TTC549 (cell line): ENCODE measurements around the gene MEX3D.

Experiments used
- FAIRE-seq: peaks from 2 replicates; lab custom pipeline; 2012; peaks lifted over from hg19 to GRCh38; lab: Jason Lieb, UNC

The MEX3D gene

GRCh38 chr19:1516395-1516753, 51.8 kb downstream of the MEX3D start:
- FAIRE-seq, result no peak

GRCh38 chr19:1514986-1515721, 53.0 kb downstream of the MEX3D start:
- no peak for FAIRE-seq

GRCh38 chr19:1514295-1514661, 53.8 kb downstream of the MEX3D start:
- no peak for FAIRE-seq

DNA sequence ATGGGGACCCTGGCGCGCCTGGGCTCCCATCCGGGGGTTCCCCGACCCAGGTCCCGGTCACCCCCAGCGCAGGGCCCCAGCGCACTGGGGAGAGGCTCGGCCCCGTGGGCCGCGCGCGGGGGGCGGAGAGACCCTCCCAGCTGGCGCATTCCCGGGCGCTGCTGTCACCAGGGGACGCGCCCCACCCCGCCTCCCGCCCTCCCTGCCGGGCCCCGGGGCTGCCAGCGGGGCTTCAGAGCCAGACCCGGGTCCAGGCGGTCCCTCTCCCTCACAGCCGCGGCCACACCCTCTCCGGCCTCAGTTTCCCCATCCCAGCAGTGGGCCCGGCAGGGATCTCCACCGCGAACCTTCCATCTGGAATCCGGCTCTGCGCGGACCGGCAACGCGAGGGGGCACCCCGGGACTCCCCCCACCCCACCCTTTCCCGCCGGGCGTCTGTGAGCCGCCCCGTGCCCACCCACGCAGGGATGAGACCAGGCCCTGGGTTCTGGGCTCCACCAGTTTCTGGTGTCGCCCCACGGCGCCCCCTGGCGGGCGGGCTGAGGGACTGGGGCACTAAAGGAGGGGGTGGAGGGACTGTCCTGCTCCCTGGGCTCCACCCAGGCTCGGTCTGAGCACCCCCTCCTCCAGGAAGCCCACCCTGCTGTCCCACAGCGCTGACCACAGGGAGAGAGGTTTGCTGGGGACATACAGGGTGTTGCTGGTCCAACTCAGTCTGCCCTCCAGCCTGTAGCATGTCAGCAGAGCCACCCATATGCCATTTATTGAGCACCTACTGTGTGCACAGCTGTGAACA, 54.4 kb downstream of the MEX3D start:
- FAIRE-seq, result no peak

- FAIRE-seq, result no peak
Measured at GRCh38 chr19:1512671-1513498, 55.2 kb downstream of the MEX3D start, which contains the start of gene ADAMTSL5. Gene ADAMTSL5, minus strand, starts transcription at chr19:1513019. Its CDS starts 2,076 bp downstream, at chr19:1510943.

- FAIRE-seq, result no peak
Measured at GRCh38 chr19:1511318-1512317, 56.5 kb downstream of the MEX3D start.

DNA sequence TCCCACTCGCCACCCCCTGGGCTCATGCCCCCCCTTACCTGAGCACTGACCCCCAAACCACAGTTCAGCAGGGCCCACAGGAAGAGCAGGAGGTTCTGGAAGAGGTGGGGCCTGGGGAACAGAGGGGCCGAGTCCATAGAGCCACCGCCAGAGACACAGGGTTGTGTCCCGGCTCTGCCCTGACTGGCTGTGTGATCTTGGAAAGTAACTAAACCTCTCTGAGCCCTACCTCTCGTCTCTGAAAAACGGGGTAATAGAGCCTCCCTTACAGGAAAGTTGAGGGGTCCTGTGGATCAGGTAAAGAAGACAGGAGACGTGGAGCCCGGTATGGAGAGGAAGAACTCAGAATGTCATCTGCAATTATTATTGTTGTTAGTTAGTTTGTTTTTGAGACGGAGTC, 57.3 kb downstream of the MEX3D start:
- FAIRE-seq, result no peak

- FAIRE-seq, result no peak
Measured at GRCh38 chr19:1510442-1510806, 57.7 kb downstream of the MEX3D start.

DNA sequence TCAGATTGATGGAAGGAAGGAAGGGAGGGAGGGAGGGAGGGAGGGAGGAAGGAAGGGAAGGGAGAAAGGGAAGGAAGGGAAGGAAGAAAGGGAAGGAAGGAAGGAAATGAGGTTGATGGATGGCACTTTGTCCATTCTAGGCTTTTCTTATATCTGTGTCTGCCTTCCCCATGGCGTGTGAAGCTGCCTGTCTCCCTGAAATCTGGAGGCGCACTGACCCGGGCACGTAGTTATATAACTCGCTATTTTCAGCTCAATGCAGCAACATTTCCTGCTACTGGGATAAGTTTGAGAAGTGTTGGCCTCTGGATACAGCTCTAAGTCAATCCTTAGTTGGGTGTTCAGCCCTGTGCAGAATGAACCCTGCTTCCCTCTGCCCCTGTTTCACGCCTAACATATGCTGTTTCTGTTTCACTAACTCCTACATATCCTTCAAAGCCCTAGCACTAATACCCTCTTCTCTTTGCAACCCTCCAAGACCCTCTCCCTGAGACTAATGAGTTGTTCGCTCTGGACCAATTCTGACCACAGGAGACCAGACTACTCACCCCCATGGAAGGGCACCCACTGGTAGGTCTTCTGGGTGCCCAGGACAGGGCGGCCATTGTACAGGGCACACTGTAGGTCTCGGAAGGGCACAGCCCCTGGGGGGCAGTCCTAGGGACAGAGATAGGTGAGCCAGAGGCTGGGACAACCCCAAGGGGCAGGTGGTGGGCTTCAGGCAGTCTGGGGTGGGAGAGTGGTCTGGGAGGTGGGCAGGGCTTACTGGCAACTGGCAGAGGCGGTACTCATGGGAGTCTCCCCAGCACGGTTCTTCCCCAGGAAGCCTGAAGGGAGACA, 58.3 kb downstream of the MEX3D start:
- FAIRE-seq, result no peak

DNA sequence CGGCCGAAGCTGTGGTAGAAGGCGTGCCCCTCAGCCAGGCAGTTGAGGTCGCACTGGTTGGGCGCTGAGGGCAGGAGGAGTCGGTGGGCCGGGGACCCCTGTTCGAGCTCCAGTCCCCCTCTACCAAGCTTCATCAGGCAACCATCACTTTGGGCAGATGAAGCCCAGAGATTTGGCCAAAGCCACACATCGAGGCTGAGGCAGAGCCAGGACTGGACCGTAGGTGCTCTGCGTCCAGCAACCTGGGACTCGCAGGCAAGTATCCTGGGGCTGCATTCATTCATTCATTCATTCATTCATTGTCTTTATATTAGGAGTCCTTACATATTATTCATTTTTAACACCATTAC, 59.6 kb downstream of the MEX3D start:
- FAIRE-seq, result no peak

DNA sequence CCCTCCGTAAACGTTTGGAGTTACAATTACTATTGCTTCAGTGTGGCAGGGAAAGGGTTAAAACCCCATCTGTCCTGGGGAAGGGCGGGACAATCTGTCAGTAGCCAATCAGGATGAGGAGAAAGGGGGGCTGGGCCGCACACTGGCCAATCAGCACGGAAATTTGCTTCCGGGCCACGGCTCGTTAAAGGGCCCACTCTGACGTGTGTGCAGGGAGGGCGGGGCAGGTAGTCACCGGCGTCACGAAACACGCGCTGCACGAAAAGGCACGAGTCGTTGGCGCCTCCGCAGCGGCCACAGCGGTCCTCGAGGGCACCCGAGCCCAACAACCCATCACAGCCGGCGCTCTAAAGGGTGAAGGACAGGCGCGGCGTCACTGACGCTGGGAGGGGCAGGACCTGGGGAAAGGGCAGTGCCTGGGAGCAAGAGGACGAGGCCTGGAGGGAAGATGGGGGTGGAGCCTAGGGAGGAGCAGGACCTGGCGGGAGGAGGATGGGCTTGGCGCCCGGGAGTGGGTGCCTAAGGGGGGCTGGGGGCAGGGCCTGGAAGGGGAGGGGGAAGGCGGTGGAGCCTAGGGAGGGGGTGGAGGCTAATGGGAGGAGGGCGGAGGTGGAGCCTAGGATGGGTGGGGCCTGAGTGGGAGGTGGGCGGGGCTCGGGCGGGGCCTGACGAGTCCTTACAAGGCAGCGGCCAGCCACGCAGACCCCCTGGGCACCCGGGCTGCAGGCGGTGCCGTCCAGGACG, 60.2 kb downstream of the MEX3D start:
- peak; percentile 92 for FAIRE-seq

DNA sequence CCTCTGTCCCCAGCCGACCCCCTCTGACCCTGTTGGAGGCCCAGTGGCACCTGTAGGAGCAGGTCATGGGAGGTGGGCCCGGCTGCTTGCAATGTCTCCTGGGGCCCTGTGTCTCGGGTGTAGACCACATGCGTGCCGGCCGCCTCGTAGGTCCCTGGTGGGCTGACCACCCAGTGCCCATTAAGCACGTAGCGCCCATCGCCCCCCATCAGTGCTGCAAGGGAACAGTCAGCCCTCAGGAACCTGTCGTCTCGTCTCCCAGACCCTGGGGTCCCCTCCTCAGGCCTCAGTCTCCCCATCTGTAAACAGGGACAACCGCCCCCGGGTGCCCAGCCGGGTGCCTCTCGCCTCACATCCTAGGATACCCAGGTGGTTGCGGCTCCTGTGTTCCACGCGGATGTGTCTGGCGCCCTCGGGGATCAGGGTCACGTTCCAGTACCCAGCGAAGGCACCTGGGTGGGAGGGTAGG, 60.9 kb downstream of the MEX3D start:
- no peak for FAIRE-seq

DNA sequence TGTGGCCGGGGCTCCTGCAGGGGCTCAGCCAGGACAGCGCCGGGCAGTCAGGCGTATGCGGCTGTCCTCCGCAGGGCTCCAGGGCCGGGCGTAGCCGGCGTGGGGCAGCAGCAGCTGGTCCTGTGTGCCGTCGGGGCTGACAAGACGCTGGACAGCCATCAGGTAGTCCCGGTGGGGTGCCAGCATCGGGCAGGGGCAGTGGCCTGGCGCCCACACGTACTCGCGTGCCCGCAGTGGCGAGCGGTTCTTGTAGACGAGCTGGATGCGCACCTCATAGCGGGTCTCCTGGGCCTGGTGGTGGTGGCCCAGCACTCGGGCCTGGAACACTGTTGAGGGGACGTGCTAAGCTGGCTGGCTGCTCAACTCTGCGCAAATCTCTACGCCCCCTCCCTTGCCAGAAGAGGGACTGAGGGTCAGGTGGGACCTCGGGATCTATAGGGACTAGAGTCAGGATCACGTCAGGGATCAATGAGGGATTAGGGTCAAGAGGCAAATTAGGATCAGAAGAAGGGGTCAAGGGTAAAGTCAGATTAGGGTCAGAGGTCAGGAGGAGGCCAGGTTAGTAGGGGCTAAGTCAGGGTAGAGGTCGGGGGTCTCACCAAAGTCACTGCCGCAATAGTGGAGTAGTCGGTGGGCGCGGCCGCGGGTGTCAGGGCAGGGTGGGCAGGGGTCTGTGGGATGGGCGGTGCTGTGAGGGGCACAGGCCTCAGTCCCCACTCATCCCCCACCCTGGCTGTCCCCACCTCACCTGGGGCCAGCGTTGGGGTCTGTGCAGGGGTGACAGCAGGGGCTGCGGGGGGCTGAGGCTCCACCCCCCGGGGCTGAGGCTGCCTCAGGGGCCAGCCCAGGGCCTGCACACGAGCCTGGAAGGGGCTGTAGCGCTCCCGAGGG, 61.9 kb downstream of the MEX3D start:
- FAIRE-seq, result no peak

GRCh38 chr19:1505012-1505411, 63.1 kb downstream of the MEX3D start:
- FAIRE-seq, result no peak
